HCT116 (cell line): Measurements from ENCODE around the gene PTPRJ.

Experiments used
- CBX3 ChIP-seq: IDR thresholded peaks from 2 replicates; pipeline ENCODE4 v1.6.1; 2012; ENCODE audit warnings: low read depth
- CEBPB ChIP-seq: IDR thresholded peaks from 2 replicates; pipeline ENCODE4 v1.6.1; 2012; ENCODE audit warnings: low read depth
- CTCF ChIP-seq, 3 experiments: fragments of 200-600 bp in 1 of 3; sonication (generic) in 1 of 3; IDR thresholded peaks in 2 of 3; conservative IDR thresholded peaks in 1 of 3; 2 replicates each; pipeline ENCODE4 v1.5.1; 2012 to 2017; ENCODE audit warnings: low read depth in 2 of 3, low read length in 2 of 3, antibody characterized with exemption in 1 of 3, borderline replicate concordance in 1 of 3, control low read depth in 1 of 3, mild to moderate bottlenecking in 1 of 3, mixed read lengths in 1 of 3, mixed run types in 1 of 3, moderate library complexity in 1 of 3; ENCODE audit not compliant: insufficient read depth in 1 of 3
- EZH2 ChIP-seq: fragments of 200-600 bp; sonication (generic); IDR thresholded peaks from 2 replicates; pipeline ENCODE4 v1.6.1; 2017; ENCODE audit warnings: antibody characterized with exemption, mixed run types
- EZH2phosphoT487 ChIP-seq: fragments of 200-600 bp; IDR thresholded peaks from 2 replicates; pipeline ENCODE4 v1.6.1; 2018; ENCODE audit warnings: antibody characterized with exemption, borderline replicate concordance
- POLR2A ChIP-seq: IDR thresholded peaks from 2 replicates; pipeline ENCODE4 v1.7.0; 2011; ENCODE audit warnings: borderline replicate concordance; ENCODE audit not compliant: insufficient read depth, insufficient read length; ENCODE audit errors: extremely low read depth
- POLR2AphosphoS5 ChIP-seq: IDR thresholded peaks from 2 replicates; pipeline ENCODE4 v1.6.1; 2011; ENCODE audit warnings: mild to moderate bottlenecking, low read depth, low read length, moderate library complexity
- SIN3A ChIP-seq: IDR thresholded peaks from 2 replicates; pipeline ENCODE4 v1.6.1; 2012; ENCODE audit warnings: low read depth
- YY1 ChIP-seq: IDR thresholded peaks from 2 replicates; pipeline ENCODE4 v1.6.1; 2011; ENCODE audit warnings: low read length, low read depth, moderate library complexity, mild to moderate bottlenecking; ENCODE audit not compliant: insufficient replicate concordance; ENCODE audit errors: extremely low read depth
- ZNF274 ChIP-seq: fragments of 200-500 bp; sonication (Bioruptor generic); IDR thresholded peaks from 2 replicates; pipeline ENCODE4 v1.6.1; 2014; ENCODE audit warnings: mild to moderate bottlenecking, low read depth, low read length, inconsistent platforms
- TF ChIP-seq, protein P1 (sequence below): IDR thresholded peaks from 2 replicates; pipeline ENCODE4 v1.6.1; 2012; ENCODE audit warnings: low read depth

- TF ChIP-seq, protein P1, sequence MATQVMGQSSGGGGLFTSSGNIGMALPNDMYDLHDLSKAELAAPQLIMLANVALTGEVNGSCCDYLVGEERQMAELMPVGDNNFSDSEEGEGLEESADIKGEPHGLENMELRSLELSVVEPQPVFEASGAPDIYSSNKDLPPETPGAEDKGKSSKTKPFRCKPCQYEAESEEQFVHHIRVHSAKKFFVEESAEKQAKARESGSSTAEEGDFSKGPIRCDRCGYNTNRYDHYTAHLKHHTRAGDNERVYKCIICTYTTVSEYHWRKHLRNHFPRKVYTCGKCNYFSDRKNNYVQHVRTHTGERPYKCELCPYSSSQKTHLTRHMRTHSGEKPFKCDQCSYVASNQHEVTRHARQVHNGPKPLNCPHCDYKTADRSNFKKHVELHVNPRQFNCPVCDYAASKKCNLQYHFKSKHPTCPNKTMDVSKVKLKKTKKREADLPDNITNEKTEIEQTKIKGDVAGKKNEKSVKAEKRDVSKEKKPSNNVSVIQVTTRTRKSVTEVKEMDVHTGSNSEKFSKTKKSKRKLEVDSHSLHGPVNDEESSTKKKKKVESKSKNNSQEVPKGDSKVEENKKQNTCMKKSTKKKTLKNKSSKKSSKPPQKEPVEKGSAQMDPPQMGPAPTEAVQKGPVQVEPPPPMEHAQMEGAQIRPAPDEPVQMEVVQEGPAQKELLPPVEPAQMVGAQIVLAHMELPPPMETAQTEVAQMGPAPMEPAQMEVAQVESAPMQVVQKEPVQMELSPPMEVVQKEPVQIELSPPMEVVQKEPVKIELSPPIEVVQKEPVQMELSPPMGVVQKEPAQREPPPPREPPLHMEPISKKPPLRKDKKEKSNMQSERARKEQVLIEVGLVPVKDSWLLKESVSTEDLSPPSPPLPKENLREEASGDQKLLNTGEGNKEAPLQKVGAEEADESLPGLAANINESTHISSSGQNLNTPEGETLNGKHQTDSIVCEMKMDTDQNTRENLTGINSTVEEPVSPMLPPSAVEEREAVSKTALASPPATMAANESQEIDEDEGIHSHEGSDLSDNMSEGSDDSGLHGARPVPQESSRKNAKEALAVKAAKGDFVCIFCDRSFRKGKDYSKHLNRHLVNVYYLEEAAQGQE: no peak
- TF ChIP-seq CTCF (IDR thresholded peaks at IDR 0.05 in 2 of 3, conservative IDR thresholded peaks at IDR 0.05 in 1 of 3; ENCODE audit: borderline replicate concordance in 1 of 3, insufficient read depth in 1 of 3, low read depth in 2 of 3, low read length in 2 of 3) (no peak), EZH2 (no peak), CEBPB (no peak), POLR2AphosphoS5 (no peak), YY1 (no peak), CBX3 (no peak), EZH2phosphoT487 (no peak), POLR2A (no peak), ZNF274 (no peak), SIN3A (no peak)
Measured at GRCh38 chr11:48163360-48164100, 183.2 kb downstream of the PTPRJ start.
